HG02970 (cell line): ENCODE results near the gene DEXI.
"Not testable (repeated sequence)": the region's sequence is repeated elsewhere in the genome, so short reads cannot be mapped to it uniquely, and the experiment has no call there.

Source experiments
- ATAC-seq: cut with Tn5 transposase; IDR thresholded peaks from one replicate; pipeline ENCODE4 v1.9.1; 2021; ENCODE audit warnings: mild to moderate bottlenecking, moderate library complexity, moderate number of reproducible peaks; ENCODE audit not compliant: unreplicated experiment, low FRiP score

Gene DEXI

GRCh38 chr16:10930755-10931093 is 11.5 kb downstream of the DEXI start:
- ATAC-seq = no peak

DNA sequence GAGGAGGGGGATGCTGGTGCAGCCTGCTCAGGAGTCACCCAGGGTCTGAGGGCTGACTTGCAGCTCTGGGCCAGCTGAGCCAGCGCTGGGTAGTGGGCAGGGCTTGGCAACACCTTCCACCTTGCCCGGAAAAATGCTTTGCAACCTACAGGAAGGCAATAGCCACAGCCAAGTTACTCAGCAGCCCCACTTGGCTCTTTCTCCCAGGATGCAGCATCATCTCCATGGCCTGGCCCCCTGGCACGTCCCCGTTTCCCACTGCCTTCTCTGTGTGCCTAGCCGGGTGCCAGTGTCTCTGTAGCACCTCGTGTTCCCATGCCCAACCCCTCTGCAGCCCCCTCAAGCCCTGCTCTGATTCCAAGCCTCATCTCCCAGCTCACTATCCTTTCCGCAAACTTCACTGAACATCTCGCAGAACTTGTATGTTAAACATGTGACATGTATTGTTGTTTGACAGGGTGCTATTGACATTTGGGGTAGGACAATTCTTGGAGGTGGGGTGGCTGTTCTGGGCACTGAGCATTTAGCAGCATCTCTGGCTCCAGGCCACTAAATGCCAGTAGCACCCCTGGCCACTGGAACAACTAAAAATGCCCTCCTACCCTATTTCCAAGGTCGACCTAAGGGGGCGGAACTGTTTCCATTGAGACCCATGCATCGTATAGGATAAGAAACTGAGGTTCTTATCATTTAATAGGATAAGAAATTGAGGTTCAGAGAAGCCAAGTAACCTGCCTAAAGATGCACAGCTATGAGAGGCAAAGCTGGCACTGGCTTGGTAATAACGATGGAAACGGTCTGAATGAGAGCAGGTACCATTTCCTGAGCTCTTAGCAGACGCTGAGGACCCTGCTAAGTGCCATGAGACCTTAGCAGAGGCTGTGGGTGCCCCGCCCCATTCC is 12.2 kb downstream of the DEXI start:
- no peak for ATAC-seq

GRCh38 chr16:10929097-10929496 is 13.2 kb downstream of the DEXI start:
- ATAC-seq = not testable (repeated sequence)

- ATAC-seq = no peak
These were observed 14.7 kb downstream of the DEXI start for GRCh38 chr16:10927497-10928112.

- no peak for ATAC-seq
These were observed 15.4 kb downstream of the DEXI start for GRCh38 chr16:10926867-10927266.

- ATAC-seq = no peak
These were observed 16.2 kb downstream of the DEXI start for GRCh38 chr16:10926094-10926493.

GRCh38 chr16:10925285-10925684 is 17.0 kb downstream of the DEXI start:
- ATAC-seq = not testable (repeated sequence)

DNA sequence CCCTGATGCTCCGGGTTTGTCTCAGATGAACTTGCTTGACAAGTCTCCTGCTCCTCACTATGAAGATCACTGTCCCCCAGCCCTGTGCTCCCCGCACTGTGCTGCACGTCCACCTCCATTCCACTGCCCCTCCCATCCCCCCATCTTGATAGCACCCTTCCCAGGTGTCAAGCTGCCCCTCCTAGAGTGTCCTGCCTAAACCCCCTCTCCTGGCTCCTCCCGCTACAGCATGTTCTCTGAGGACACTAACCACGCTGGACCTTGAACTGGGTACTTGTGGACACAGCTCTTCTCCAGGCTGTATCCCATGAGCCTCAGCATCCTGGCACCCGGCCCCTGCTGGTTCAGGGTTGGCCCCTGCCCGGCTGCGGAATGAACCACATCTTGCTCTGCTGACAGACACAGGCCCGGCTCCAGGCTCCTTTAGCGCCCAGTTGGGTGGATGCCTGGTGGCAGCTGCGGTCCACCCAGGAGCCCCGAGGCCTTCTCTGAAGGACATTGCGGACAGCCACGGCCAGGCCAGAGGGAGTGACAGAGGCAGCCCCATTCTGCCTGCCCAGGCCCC is 18.5 kb downstream of the DEXI start:
- ATAC-seq = no peak

DNA sequence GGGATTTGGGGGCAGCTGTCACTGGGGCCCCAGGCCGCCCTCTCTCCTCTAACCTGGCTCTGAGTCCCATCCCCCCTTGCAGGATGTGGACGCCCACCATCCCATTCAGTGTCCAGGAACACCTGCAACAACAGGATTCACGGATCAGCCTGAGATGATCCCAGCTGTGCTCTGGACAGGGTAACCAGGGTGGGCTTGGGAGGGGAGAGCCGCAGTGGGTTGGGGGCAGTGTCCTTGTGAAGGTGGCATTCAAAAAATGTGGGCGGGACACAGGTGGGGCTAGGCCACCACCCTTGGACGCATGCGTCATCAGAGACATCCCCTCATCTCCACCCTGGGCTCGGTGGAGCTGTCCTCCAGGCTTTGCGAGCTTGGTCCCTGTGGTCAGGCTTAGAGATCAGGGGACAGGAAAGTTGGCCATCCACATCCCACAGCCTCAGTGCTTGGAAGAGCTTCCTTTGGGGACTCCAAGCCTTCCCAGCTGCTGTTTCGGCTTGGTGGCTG is 19.1 kb downstream of the DEXI start:
- ATAC-seq = no peak

DNA sequence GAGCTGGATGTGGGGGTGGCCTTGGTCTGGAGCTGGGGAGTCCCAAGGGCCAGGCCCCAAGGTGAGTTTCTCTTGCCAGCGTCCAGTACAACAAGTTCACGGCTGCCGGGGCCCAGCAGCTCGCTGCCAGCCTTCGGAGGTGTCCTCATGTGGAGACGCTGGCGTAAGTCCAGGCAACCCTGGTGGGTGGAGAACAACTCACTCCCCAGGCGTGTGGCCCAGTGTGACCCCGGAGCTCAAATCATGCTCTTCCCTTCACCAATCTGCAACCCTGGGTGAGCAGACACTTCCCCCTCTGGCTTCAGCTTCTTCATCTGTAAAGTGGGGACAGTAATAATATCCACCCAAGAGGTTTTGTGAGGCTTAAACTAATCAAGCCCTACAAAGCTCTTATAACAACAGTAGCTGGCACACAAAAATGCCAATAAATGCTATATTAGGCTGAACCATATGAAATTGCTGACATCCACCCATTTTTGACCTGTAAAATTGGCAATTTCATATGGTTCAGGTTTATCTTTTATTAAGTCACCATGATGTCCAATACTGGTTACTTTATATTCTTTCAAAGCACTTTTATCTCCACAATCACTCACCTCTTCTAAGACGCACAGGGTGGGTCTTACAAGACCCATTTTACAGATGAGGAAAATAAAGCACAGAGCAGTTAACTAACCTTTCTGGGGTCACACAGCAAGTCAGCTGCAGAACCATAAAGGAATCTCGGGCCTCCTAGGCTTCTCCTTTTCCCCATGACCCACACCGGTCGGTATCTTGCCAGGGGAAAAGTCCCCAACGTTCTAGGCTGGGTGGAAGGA is 19.7 kb downstream of the DEXI start:
- ATAC-seq = no peak

DNA sequence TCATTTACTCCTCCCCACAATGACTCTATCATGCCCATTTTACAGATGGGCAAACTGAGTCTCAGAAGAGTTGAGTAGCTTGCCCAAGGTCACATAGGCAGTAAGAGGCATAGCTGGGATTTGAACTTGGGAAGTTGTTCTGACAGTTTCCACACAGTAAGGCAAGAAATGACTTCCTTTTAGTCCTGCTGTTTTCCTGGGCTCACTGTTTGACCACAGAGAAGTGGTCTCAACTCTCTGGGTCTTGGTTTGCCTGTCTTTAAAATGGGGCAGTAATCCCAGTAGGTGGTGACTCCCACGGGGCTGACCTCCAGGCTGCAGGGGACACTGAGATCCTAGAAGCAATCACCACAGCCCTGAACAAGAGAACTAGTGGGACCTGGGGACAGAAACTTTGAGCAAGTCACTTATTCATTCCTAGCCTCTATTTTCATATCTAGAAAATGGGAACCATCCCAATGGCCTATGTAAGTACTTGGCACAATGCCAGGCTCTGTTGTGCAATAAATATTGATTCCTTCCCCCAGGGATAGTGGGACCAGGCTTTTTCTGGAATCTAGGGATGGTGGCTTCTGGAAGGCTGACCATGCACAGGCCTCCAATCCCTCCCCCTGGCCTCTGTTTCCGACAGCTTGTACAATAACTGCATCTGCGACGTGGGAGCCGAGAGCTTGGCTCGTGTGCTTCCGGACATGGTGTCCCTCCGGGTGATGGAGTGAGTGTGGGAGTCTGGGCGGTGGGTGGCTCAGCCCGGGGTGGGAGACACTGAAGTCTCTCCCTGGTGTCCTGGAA is 20.5 kb downstream of the DEXI start:
- ATAC-seq = no peak

DNA sequence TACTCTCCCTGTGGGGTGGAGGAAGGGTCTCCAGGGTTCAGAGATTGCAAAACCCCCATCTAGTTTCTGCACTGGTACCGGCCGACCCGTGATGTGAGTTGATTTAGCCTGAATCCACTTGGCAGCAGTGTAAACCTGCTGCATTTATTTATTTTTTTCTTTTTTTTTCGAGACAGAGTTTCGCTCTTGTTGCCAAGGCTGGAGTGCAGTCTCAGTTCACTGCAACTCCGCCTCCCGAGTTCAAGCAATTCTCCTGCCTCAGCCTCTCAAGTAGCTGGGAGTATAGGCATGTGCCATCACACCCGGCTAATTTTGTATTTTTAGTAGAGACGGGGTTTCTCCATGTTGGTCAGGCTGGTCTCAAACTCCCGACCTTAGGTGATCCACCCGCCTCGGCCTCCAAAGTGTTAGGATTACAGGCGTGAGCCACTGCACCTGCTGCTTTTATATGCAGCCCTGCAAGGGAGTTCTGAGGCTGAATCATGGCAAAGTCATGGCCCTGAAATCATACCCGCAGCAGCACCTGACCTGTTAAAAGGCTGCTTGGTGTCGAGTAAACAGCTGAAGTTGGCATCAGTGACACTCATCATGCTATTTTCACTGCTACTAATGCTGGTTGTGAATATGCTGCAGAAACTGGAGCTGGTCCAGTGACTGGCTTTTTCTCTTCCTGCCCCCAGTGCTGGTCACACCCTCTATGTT is 21.4 kb downstream of the DEXI start:
- no peak for ATAC-seq

GRCh38 chr16:10919003-10919351 is 23.3 kb downstream of the DEXI start:
- no peak for ATAC-seq

GRCh38 chr16:10918294-10919002 is 23.8 kb downstream of the DEXI start:
- no peak for ATAC-seq

GRCh38 chr16:10916534-10916933 is 25.7 kb downstream of the DEXI start:
- ATAC-seq = no peak

DNA sequence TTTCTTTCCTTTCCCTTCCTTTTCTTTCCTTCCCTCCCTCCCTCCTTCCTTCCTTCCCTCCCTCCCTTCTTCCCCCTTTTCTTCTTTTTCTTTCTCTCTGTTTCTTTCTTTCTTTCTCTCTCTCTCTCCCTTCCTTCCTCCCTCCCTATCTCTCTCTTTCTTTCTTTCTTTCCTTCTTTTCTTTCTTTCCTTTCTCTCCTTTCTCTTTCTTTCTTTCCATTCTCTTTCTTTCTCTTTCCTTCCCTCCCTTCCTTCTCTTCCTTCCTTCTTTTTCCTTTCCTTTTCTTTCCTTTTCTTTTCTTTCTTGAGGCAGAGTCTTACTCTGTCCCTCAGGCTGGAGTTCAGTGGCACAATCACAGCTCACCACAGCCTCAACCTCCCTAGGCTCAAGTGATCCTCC is 31.0 kb downstream of the DEXI start:
- no peak for ATAC-seq

DNA sequence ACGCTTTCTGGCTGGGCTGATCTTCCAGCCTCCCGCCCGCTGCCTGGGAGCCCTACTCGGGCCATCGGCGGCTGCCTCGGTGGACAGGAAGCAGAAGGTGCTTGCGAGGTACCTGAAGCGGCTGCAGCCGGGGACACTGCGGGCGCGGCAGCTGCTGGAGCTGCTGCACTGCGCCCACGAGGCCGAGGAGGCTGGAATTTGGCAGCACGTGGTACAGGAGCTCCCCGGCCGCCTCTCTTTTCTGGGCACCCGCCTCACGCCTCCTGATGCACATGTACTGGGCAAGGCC is 34.6 kb downstream of the DEXI start:
- ATAC-seq = no peak

DNA sequence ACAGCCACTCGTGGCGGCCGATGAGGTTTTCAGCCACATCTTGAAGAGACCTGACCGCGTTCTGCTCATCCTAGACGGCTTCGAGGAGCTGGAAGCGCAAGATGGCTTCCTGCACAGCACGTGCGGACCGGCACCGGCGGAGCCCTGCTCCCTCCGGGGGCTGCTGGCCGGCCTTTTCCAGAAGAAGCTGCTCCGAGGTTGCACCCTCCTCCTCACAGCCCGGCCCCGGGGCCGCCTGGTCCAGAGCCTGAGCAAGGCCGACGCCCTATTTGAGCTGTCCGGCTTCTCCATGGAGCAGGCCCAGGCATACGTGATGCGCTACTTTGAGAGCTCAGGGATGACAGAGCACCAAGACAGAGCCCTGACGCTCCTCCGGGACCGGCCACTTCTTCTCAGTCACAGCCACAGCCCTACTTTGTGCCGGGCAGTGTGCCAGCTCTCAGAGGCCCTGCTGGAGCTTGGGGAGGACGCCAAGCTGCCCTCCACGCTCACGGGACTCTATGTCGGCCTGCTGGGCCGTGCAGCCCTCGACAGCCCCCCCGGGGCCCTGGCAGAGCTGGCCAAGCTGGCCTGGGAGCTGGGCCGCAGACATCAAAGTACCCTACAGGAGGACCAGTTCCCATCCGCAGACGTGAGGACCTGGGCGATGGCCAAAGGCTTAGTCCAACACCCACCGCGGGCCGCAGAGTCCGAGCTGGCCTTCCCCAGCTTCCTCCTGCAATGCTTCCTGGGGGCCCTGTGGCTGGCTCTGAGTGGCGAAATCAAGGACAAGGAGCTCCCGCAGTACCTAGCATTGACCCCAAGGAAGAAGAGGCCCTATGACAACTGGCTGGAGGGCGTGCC is 35.1 kb downstream of the DEXI start:
- ATAC-seq = no peak
